OCI-LY3 (cell line): ENCODE data around the gene PPP1R3G.

Experiments used
- H2AFZ ChIP-seq: fragments of 200-600, 300-600 bp; shearing (Covaris generic); 2 replicates; pipeline ENCODE4 v1.6.0; 2014; ENCODE audit warnings: antibody characterized with exemption, low read depth, low read length
- H3K27ac ChIP-seq: fragments of 200-600, 300-600 bp; sonication (generic); 2 replicates; pipeline ENCODE4 v1.5.1; 2014; ENCODE audit warnings: mild to moderate bottlenecking, low read length, moderate library complexity, mixed read lengths
- H3K27me3 ChIP-seq: fragments of 200-600, 300-600 bp; sonication (generic); 2 replicates; pipeline ENCODE4 v1.6.1; 2014; ENCODE audit warnings: low read depth, low read length, mixed read lengths
- H3K36me3 ChIP-seq: fragments of 200-600, 300-600 bp; sonication (generic); replicated peaks from 2 replicates; pipeline ENCODE3; 2014; ENCODE audit warnings: low read depth, low read length, mixed read lengths
- H3K4me1 ChIP-seq: fragments of 300-600, 200-600 bp; sonication (generic); 2 replicates; pipeline ENCODE4 v1.6.1; 2014; ENCODE audit warnings: low read length, mixed read lengths
- H3K4me2 ChIP-seq: fragments of 200-600, 300-600 bp; sonication (generic); 2 replicates; pipeline ENCODE4 v1.6.1; 2014; ENCODE audit warnings: low read length, mixed read lengths
- H3K4me3 ChIP-seq: fragments of 300-600, 200-600 bp; sonication (generic); 2 replicates; pipeline ENCODE4 v1.5.1; 2014; ENCODE audit warnings: antibody characterized with exemption, mild to moderate bottlenecking, low read length, moderate library complexity
- H3K79me2 ChIP-seq: fragments of 300-600, 200-600 bp; shearing (Covaris generic); 2 replicates; pipeline ENCODE4 v1.6.1; 2014; ENCODE audit warnings: mild to moderate bottlenecking, low read length, mixed read lengths
- H3K9ac ChIP-seq: fragments of 300-600, 200-600 bp; shearing (Covaris generic); 2 replicates; pipeline ENCODE4 v1.6.0; 2014; ENCODE audit warnings: mild to moderate bottlenecking, low read length, moderate library complexity
- H3K9me3 ChIP-seq: fragments of 200-600, 300-600 bp; shearing (Covaris generic); 2 replicates; pipeline ENCODE4 v1.6.1; 2014; ENCODE audit warnings: low read length, mixed read lengths; ENCODE audit not compliant: insufficient read depth
- H4K20me1 ChIP-seq: fragments of 200-600, 300-600 bp; sonication (generic); 2 replicates; pipeline ENCODE4 v1.6.1; 2016; ENCODE audit warnings: low read length, mixed read lengths; ENCODE audit not compliant: insufficient read depth
- CTCF ChIP-seq: fragments of 200-600, 300-600 bp; sonication (generic); IDR thresholded peaks from 2 replicates; pipeline ENCODE4 v1.5.1; 2014; ENCODE audit warnings: antibody characterized with exemption, low read length, low read depth
- EZH2phosphoT487 ChIP-seq: fragments of 200-600 bp; shearing (Covaris generic); IDR thresholded peaks from 2 replicates; pipeline ENCODE4 v1.6.1; 2018; ENCODE audit warnings: antibody characterized with exemption, mixed run types, low read depth

The PPP1R3G gene

GRCh38 chr6:5103250-5103649, 18.1 kb downstream of the PPP1R3G start:
- no peaks in the 10 kb centered on the region for H3K4me1 ChIP-seq
- TF ChIP-seq CTCF (no peak), EZH2phosphoT487 (no peak)
- H3K9ac ChIP-seq = no peak overlapping the region
- H3K9me3 ChIP-seq = no peaks in the 10 kb centered on the region
- no peak overlapping the region for H3K27ac ChIP-seq
- H3K27me3 ChIP-seq = no peaks in the 10 kb centered on the region
- no peak overlapping the region for H2AFZ ChIP-seq
- no peaks in the 10 kb centered on the region for H3K36me3 ChIP-seq
- H3K79me2 ChIP-seq = no peaks in the 10 kb centered on the region
- no peaks in the 10 kb centered on the region for H4K20me1 ChIP-seq
- no peak overlapping the region for H3K4me3 ChIP-seq
- no peak overlapping the region for H3K4me2 ChIP-seq

- Histone ChIP-seq H3K79me2 (no peaks in the 10 kb centered on the region), H3K9me3 (no peaks in the 10 kb centered on the region), H3K4me2 (no peak overlapping the region), H3K9ac (no peak overlapping the region), H3K4me1 (no peaks in the 10 kb centered on the region), H2AFZ (no peak overlapping the region), H3K27me3 (no peaks in the 10 kb centered on the region), H3K4me3 (no peak overlapping the region), H3K36me3 (no peaks in the 10 kb centered on the region), H3K27ac (no peak overlapping the region), H4K20me1 (no peaks in the 10 kb centered on the region)
- no peak for TF ChIP-seq EZH2phosphoT487
- no peak for TF ChIP-seq CTCF
Observed at GRCh38 chr6:5104667-5105066, 19.5 kb downstream of the PPP1R3G start.

GRCh38 chr6:5105146-5105545, 20.0 kb downstream of the PPP1R3G start:
- TF ChIP-seq EZH2phosphoT487 (no peak), CTCF (no peak)

GRCh38 chr6:5107341-5107740, 22.2 kb downstream of the PPP1R3G start:
- Histone ChIP-seq H2AFZ (no peak overlapping the region), H3K4me2 (no peak overlapping the region), H3K79me2 (no peaks in the 10 kb centered on the region), H3K27me3 (no peaks in the 10 kb centered on the region), H3K27ac (no peak overlapping the region), H3K4me3 (no peak overlapping the region), H3K4me1 (no peaks in the 10 kb centered on the region), H3K9ac (no peak overlapping the region), H4K20me1 (no peaks in the 10 kb centered on the region), H3K9me3 (no peaks in the 10 kb centered on the region), H3K36me3 (no peaks in the 10 kb centered on the region)
- TF ChIP-seq EZH2phosphoT487 = no peak

More at GRCh38 chr6:5105146-5105545, 20.0 kb downstream of the PPP1R3G start:
- no peak overlapping the region for H3K27ac ChIP-seq
- no peaks in the 10 kb centered on the region for H3K79me2 ChIP-seq
- H2AFZ ChIP-seq = no peak overlapping the region
- H4K20me1 ChIP-seq = no peaks in the 10 kb centered on the region
- no peaks in the 10 kb centered on the region for H3K4me1 ChIP-seq
- no peak overlapping the region for H3K4me3 ChIP-seq
- H3K36me3 ChIP-seq = no peaks in the 10 kb centered on the region
- no peak overlapping the region for H3K9ac ChIP-seq
- no peaks in the 10 kb centered on the region for H3K9me3 ChIP-seq
- no peak overlapping the region for H3K4me2 ChIP-seq
- no peaks in the 10 kb centered on the region for H3K27me3 ChIP-seq

- Histone ChIP-seq H3K9ac (no peak overlapping the region), H4K20me1 (no peaks in the 10 kb centered on the region), H3K4me2 (no peak overlapping the region), H3K27ac (no peak overlapping the region), H3K9me3 (no peaks in the 10 kb centered on the region), H2AFZ (no peak overlapping the region), H3K4me3 (no peak overlapping the region), H3K79me2 (no peaks in the 10 kb centered on the region), H3K36me3 (no peaks in the 10 kb centered on the region), H3K27me3 (no peaks in the 10 kb centered on the region), H3K4me1 (no peaks in the 10 kb centered on the region)
- TF ChIP-seq EZH2phosphoT487 = no peak
- TF ChIP-seq CTCF = no peak
Observed at GRCh38 chr6:5108068-5108467, 22.9 kb downstream of the PPP1R3G start.
